WERI-Rb-1 (cell line): ENCODE measurements around the gene CD83.

Experiments used
- DNase-seq: peaks from one replicate; pipeline ENCODE4 v3.0.0-alpha.2; 2020
- H3K27ac ChIP-seq: fragments of 250-450 bp; sonication (Bioruptor Pico); 2 replicates; pipeline ENCODE4 v1.5.1; 2020; ENCODE audit warnings: mild to moderate bottlenecking, moderate library complexity
- H3K27me3 ChIP-seq: fragments of 250-450 bp; sonication (Bioruptor Pico); 2 replicates; pipeline ENCODE4 v1.5.1; 2021; ENCODE audit warnings: mild to moderate bottlenecking, low read depth, moderate library complexity; ENCODE audit not compliant: insufficient read depth, severe bottlenecking
- H3K36me3 ChIP-seq: fragments of 250-450 bp; sonication (Bioruptor Pico); 2 replicates; pipeline ENCODE4 v1.5.1; 2020; ENCODE audit warnings: mild to moderate bottlenecking, moderate library complexity
- H3K4me3 ChIP-seq: 2 replicates; pipeline ENCODE4 v1.5.1; 2011; ENCODE audit warnings: low read depth, mild to moderate bottlenecking, control low read depth, low read length
- H3K9me3 ChIP-seq: fragments of 250-450 bp; sonication (Bioruptor Pico); 2 replicates; pipeline ENCODE4 v1.5.1; 2021; ENCODE audit warnings: mild to moderate bottlenecking, moderate library complexity; ENCODE audit not compliant: severe bottlenecking
- TF ChIP-seq, protein P1 (sequence below): IDR thresholded peaks from 2 replicates; pipeline ENCODE4 v1.5.1; 2011; ENCODE audit warnings: low read depth, mild to moderate bottlenecking, control low read depth, inconsistent platforms, low read length

CD83 gene

DNA sequence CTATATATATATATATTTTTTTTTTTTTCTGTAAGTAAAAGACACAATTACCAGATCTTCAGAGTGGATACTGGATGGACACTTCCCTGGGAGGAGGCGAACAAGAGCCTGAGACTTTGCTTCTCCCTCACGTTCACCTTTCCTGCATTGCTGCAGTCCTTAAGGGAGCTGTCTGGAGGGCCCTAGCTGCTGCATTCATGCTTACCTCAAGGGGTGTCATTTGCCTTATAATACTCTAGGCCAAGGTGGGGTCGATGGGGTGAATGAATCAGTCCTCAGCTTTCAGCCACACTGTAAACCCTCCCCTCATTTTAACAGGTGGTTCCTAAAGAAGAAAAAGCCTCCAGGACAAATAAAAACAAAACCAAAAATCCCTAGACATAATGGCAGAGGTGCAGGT is 34.8 kb upstream of the CD83 start:
- Histone ChIP-seq H3K27me3 (no peaks in the 10 kb centered on the region), H3K4me3 (no peak overlapping the region), H3K36me3 (no peaks in the 10 kb centered on the region), H3K9me3 (no peaks in the 10 kb centered on the region), H3K27ac (no peak overlapping the region)
- DNase-seq, result no peak
- TF ChIP-seq, protein P1, sequence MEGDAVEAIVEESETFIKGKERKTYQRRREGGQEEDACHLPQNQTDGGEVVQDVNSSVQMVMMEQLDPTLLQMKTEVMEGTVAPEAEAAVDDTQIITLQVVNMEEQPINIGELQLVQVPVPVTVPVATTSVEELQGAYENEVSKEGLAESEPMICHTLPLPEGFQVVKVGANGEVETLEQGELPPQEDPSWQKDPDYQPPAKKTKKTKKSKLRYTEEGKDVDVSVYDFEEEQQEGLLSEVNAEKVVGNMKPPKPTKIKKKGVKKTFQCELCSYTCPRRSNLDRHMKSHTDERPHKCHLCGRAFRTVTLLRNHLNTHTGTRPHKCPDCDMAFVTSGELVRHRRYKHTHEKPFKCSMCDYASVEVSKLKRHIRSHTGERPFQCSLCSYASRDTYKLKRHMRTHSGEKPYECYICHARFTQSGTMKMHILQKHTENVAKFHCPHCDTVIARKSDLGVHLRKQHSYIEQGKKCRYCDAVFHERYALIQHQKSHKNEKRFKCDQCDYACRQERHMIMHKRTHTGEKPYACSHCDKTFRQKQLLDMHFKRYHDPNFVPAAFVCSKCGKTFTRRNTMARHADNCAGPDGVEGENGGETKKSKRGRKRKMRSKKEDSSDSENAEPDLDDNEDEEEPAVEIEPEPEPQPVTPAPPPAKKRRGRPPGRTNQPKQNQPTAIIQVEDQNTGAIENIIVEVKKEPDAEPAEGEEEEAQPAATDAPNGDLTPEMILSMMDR, result no peak

DNA sequence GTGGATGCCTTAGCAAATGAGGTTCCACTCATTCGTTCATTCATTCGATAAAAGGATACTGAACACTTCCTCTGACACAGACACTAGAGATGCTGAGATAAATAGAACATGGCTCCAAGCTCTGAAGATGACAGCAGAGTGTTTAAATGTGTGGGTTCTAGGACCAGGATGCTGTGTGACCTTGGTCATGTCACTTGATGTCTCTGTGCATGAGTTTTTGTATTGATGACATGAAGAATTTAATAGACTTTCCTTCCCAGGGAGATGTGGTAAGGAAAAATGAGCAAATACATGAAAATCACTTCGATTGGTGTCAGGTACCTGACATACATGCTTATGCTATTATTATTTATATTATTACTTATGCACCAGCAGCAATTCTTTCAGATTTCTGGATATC is 34.3 kb upstream of the CD83 start:
- no peak overlapping the region for H3K27ac ChIP-seq
- TF ChIP-seq, protein P1, result no peak
- DNase-seq, result no peak
- no peaks in the 10 kb centered on the region for H3K9me3 ChIP-seq
- H3K36me3 ChIP-seq, result no peaks in the 10 kb centered on the region
- H3K4me3 ChIP-seq, result no peak overlapping the region
- no peaks in the 10 kb centered on the region for H3K27me3 ChIP-seq

DNA sequence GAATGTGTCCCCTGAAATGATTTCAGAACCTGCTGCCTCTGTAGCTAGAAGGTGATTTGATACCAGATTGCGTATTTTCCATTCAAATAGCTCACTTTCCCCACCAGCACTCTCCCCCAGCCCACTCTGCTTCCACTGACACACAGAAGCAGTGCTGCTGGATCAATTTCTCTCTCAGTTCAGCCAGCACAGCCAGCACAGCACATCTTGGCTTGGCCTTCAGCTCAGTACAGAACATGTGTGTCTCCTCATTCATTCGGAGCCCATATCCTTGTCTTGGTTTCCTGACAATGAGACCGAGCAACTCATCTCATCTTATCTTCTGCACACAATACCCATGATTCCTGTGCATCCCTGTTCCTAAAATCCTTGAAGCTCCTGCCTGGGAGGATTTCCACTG is 33.8 kb upstream of the CD83 start:
- no peaks in the 10 kb centered on the region for H3K36me3 ChIP-seq
- DNase-seq, result no peak
- H3K27me3 ChIP-seq, result no peaks in the 10 kb centered on the region
- no peak overlapping the region for H3K4me3 ChIP-seq
- H3K9me3 ChIP-seq, result no peaks in the 10 kb centered on the region
- TF ChIP-seq, protein P1, result no peak
- H3K27ac ChIP-seq, result no peak overlapping the region

DNA sequence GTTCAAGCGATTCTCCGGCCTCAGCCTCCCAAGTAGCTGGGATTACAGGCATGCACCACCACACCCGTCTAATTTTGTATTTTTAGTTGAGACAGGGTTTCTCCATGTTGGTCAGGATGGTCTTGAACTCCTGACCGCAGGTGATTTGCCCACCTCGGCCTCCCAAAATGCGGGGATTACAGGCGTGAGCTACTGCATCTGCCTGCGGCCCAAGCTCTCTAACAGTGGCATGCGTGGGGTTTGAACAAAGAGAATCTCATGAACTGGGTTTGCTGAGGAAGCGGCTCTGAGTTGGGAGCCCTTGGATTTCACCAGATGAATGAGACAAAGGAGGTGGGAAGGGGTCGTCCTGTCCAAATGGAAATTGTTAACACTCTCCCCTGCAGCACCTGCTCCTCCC is 33.2 kb upstream of the CD83 start:
- Histone ChIP-seq H3K27me3 (no peaks in the 10 kb centered on the region), H3K27ac (no peak overlapping the region), H3K4me3 (no peak overlapping the region), H3K36me3 (no peaks in the 10 kb centered on the region), H3K9me3 (no peaks in the 10 kb centered on the region)
- DNase-seq, result no peak
- TF ChIP-seq, protein P1, result no peak

DNA sequence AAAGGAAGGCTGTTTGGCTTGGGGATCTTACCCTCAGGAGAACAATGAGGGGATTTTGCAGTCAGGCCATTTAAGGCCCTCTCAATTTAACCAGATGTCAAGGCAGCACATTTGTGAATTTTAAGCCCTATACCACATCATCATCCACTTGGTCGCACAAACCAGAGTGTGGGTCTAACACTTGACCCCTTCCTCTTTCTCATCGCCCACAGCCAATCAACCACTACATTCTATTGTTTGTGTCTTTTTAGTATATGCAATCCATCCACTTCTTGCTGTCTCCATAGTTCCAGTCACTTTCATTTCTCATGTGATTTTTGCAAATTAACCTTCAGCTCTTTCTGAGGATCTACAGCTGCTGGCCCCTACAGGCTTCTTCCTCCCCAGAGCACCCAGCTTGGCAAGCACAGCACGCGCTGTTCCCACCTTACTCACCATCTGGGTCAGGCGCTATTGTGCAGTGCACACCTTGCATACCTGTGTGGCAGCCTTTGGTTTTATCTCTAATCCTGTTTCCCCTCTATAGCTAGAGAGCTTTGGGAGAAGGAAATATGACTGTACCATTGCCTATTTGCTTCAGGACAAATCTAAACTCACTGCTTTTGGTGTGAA is 32.3 kb upstream of the CD83 start:
- TF ChIP-seq, protein P1, result no peak

DNA sequence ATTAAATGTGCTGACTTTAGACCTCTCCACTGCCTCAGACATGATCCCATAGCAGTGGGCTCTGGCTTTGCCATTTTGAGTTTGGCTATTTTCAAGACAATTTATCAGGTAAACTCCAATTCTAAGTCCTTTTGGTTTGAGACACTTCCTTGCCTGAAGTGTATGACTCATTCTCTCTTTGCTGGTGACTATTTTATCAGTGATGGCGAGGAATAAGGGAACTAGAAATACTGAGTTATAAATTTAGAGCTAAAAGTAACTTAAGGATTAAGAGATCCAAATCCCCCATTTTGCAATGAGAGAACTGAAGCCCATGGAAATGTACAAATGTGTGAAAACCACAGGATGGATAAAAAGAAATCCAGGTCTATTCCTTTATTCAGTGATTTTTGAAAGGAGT is 30.9 kb upstream of the CD83 start:
- Histone ChIP-seq H3K4me3 (no peak overlapping the region), H3K36me3 (no peaks in the 10 kb centered on the region), H3K27ac (no peak overlapping the region), H3K27me3 (no peaks in the 10 kb centered on the region), H3K9me3 (peaks cover 4% of the 10 kb centered on the region)
- TF ChIP-seq, protein P1, result no peak
- DNase-seq, result no peak

More for the DNA sequence above, 32.3 kb upstream of the CD83 start:
- no peak for DNase-seq
- Histone ChIP-seq H3K4me3 (no peak overlapping the region), H3K9me3 (no peaks in the 10 kb centered on the region), H3K36me3 (no peaks in the 10 kb centered on the region), H3K27me3 (no peaks in the 10 kb centered on the region), H3K27ac (no peak overlapping the region)
